ENCODE measurements around the gene PIK3AP1. TPM values are rescaled to one million over a fixed set of nuclear protein-coding genes. Genes with fewer than 3 reads are reported as not detected.
"Not testable (repeated sequence)": the region's sequence is repeated elsewhere in the genome, so short reads cannot be mapped to it uniquely, and the experiment has no call there.

Gene PIK3AP1
- total RNA-seq, 1 donor from 2014 or later = 1.3 TPM

- no peaks in the 10 kb centered on the region for H3K27me3 Mint-ChIP-seq (ENCODE audit: low read depth)
These were observed 165.0 kb downstream of the PIK3AP1 start for GRCh38 chr10:96555330-96555729.

GRCh38 chr10:96548589-96548988 lies 171.7 kb downstream of the PIK3AP1 start:
- Mint-ChIP-seq H3K4me1 (no peaks in the 10 kb centered on the region), H3K9me3 (no peaks in the 10 kb centered on the region), H3K4me3 (no peak overlapping the region), H3K27me3 (ENCODE audit: low read depth) (no peaks in the 10 kb centered on the region), H3K27ac (ENCODE audit: unreplicated experiment) (no peak overlapping the region), H3K36me3 (ENCODE audit: low read depth) (peaks cover 14% of the 10 kb centered on the region)
- DNase-seq (ENCODE audit: low read depth, low spot score) = no peak
- TF ChIP-seq CTCF (conservative IDR thresholded peaks at IDR 0.05) = no peak

More at GRCh38 chr10:96555330-96555729, 165.0 kb downstream of the PIK3AP1 start:
- TF ChIP-seq CTCF (conservative IDR thresholded peaks at IDR 0.05) = no peak
- no peaks in the 10 kb centered on the region for H3K9me3 Mint-ChIP-seq
- no peak overlapping the region for H3K4me3 Mint-ChIP-seq
- H3K4me1 Mint-ChIP-seq = no peaks in the 10 kb centered on the region
- DNase-seq (ENCODE audit: low read depth, low spot score) = no peak
- no peaks in the 10 kb centered on the region for H3K36me3 Mint-ChIP-seq (ENCODE audit: low read depth)
- H3K27ac Mint-ChIP-seq (ENCODE audit: unreplicated experiment) = no peak overlapping the region

GRCh38 chr10:96545558-96545957 lies 174.8 kb downstream of the PIK3AP1 start:
- not testable (repeated sequence) for H3K9me3 Mint-ChIP-seq; H3K4me3 Mint-ChIP-seq; DNase-seq (ENCODE audit: low read depth, low spot score); H3K27ac Mint-ChIP-seq (ENCODE audit: unreplicated experiment); H3K27me3 Mint-ChIP-seq (ENCODE audit: low read depth); H3K4me1 Mint-ChIP-seq
- peaks cover 22% of the 10 kb centered on the region for H3K36me3 Mint-ChIP-seq (ENCODE audit: low read depth)

Other genes starting within 250 kb of the PIK3AP1 start
- 1.6 and 2.1 TPM in 2 replicates for gene TLL2, start 206.6 kb downstream of the PIK3AP1 start, total RNA-seq
- gene TM9SF3, start 133.5 kb downstream of the PIK3AP1 start, total RNA-seq = 106 and 110 TPM in 2 replicates
- 53.0 and 54.4 TPM in 2 replicates for gene LCOR, start 111.8 kb upstream of the PIK3AP1 start, total RNA-seq